ENCODE results near the gene KANK3.
"Not testable (repeated sequence)": the region's sequence is repeated elsewhere in the genome, so short reads cannot be mapped to it uniquely, and the experiment has no call there.

The KANK3 gene

GRCh38 chr19:8342684-8343482, at the start of gene KANK3:
Gene KANK3, minus strand, starts transcription at chr19:8343262. Its CDS starts 5,434 bp downstream, at chr19:8337828.
- peak; percentile 82 for DNase-seq

GRCh38 chr19:8392017-8392591, 49.0 kb upstream of the KANK3 start:
- DNase-seq = no peak

GRCh38 chr19:8391198-8392016, 48.3 kb upstream of the KANK3 start:
- DNase-seq = no peak

- DNase-seq = peak; percentile 91
Observed at GRCh38 chr19:8390617-8390981, 47.5 kb upstream of the KANK3 start.

- DNase-seq = peak; percentile 99
Observed at GRCh38 chr19:8389891-8390616, 47.0 kb upstream of the KANK3 start, which contains the start of gene RAB11B. Gene RAB11B, plus strand, starts transcription at chr19:8390360. Its CDS starts 57 bp downstream, at chr19:8390417.

GRCh38 chr19:8388612-8388958, 45.5 kb upstream of the KANK3 start:
- DNase-seq = no peak

GRCh38 chr19:8387688-8388611, 44.9 kb upstream of the KANK3 start:
- DNase-seq = no peak

GRCh38 chr19:8386990-8387389, 43.9 kb upstream of the KANK3 start:
- no peak for DNase-seq

- not testable (repeated sequence) for DNase-seq
Observed at GRCh38 chr19:8386419-8386818, 43.4 kb upstream of the KANK3 start.

GRCh38 chr19:8385566-8385965, 42.5 kb upstream of the KANK3 start:
- DNase-seq = not testable (repeated sequence)

- DNase-seq = not testable (repeated sequence)
Observed at GRCh38 chr19:8385103-8385502, 42.0 kb upstream of the KANK3 start.

- DNase-seq = not testable (repeated sequence)
Observed at GRCh38 chr19:8384569-8384968, 41.5 kb upstream of the KANK3 start.

- DNase-seq = not testable (repeated sequence)
Observed at GRCh38 chr19:8379156-8379891, 36.3 kb upstream of the KANK3 start.

GRCh38 chr19:8377598-8377997, 34.5 kb upstream of the KANK3 start:
- no peak for DNase-seq

- not testable (repeated sequence) for DNase-seq
Observed at GRCh38 chr19:8376373-8376974, 33.4 kb upstream of the KANK3 start.

GRCh38 chr19:8375766-8376165, 32.7 kb upstream of the KANK3 start:
- DNase-seq = not testable (repeated sequence)

GRCh38 chr19:8373867-8374813, 31.1 kb upstream of the KANK3 start:
- DNase-seq = no peak

- no peak for DNase-seq
Observed at GRCh38 chr19:8371011-8371804, 28.1 kb upstream of the KANK3 start.

Measured in NCI-H1436 (cell line).